Measurements from ENCODE around the gene HNRNPR. TPM values are rescaled to one million over a fixed set of nuclear protein-coding genes. Genes with fewer than 3 reads are reported as not detected.

Gene HNRNPR
- total RNA-seq, 1 experiment from 2014 or later: 198 TPM

GRCh38 chr1:23367791-23368561 is 23.9 kb upstream of the HNRNPR start:
- intact Hi-C loops (cut with micrococcal nuclease; ENCODE audit: unreplicated experiment): loop anchor here (1.0 to 10.0 kb wide), 4 partner anchors 9 to 167 kb away; partner anchors contain the start of genes E2F2 and HNRNPR
- no peak for TF ChIP-seq EZH2 (IDR thresholded peaks at IDR 0.05; ENCODE audit: low read depth)
- TF ChIP-seq CTCF (conservative IDR thresholded peaks at IDR 0.05): 0 out of 2 replicates have a peak, but pooled peaks have one; percentile 22
- peak overlapping the region; percentile 84 for H3K27ac ChIP-seq
- peaks cover 28% of the 10 kb centered on the region for H3K36me3 ChIP-seq (ENCODE audit: low read depth)
- H3K79me2 ChIP-seq (ENCODE audit: low read depth): peaks cover 65% of the 10 kb centered on the region
- peaks cover 16% of the 10 kb centered on the region for H3K9me3 ChIP-seq (ENCODE audit: insufficient read depth, low read depth)
- H3K4me1 ChIP-seq (replicated peaks; ENCODE audit: insufficient read depth): peaks cover 37% of the 10 kb centered on the region
- no peaks in the 10 kb centered on the region for H4K20me1 ChIP-seq (ENCODE audit: insufficient read depth)
- H3F3A ChIP-seq (ENCODE audit: insufficient read depth, low read depth): peaks cover 34% of the 10 kb centered on the region
- H2AFZ ChIP-seq: peak overlapping the region; percentile 99
- peak overlapping the region; percentile 96 for H3K4me3 ChIP-seq
- H3K27me3 ChIP-seq (ENCODE audit: insufficient read depth, low read depth): no peaks in the 10 kb centered on the region
- TSS peak; percentile 27 for BruUV-seq (replicated peaks)
- peak; percentile 95 to 99 for DNase-seq
- POLR2A ChIA-PET (ENCODE audit: unreplicated experiment): interaction anchor here (0.5 to 1.4 kb wide), 9 partner anchors 8 to 112 kb away, joined by 3 to 22 read pairs (median 4); partner anchors contain the start of gene HNRNPR
- peak overlapping the region; percentile 97 for H3K4me2 ChIP-seq
- H3K9me2 ChIP-seq (ENCODE audit: insufficient read depth): no peaks in the 10 kb centered on the region
- CTCF ChIA-PET: interaction anchor here (0.6 to 1.4 kb wide), 3 partner anchors 36 to 260 kb away, joined by 3 to 4 read pairs (median 4); no protein-coding TSS in a partner anchor

GRCh38 chr1:23367451-23367790 is 23.3 kb upstream of the HNRNPR start:
- TF ChIP-seq EZH2 (IDR thresholded peaks at IDR 0.05; ENCODE audit: low read depth) (no peak), CTCF (conservative IDR thresholded peaks at IDR 0.05) (no peak)
- Histone ChIP-seq H3K4me3 (peak overlapping the region; percentile 96), H3K36me3 (ENCODE audit: low read depth) (peaks cover 34% of the 10 kb centered on the region), H4K20me1 (ENCODE audit: insufficient read depth) (no peaks in the 10 kb centered on the region), H3K4me1 (replicated peaks; ENCODE audit: insufficient read depth) (peaks cover 37% of the 10 kb centered on the region), H3K9me2 (ENCODE audit: insufficient read depth) (no peaks in the 10 kb centered on the region), H2AFZ (peak overlapping the region; percentile 84), H3K27me3 (ENCODE audit: insufficient read depth, low read depth) (no peaks in the 10 kb centered on the region), H3F3A (ENCODE audit: insufficient read depth, low read depth) (peaks cover 38% of the 10 kb centered on the region), H3K79me2 (ENCODE audit: low read depth) (peaks cover 59% of the 10 kb centered on the region), H3K9me3 (ENCODE audit: insufficient read depth, low read depth) (peaks cover 22% of the 10 kb centered on the region), H3K4me2 (peak overlapping the region; percentile 97), H3K27ac (peak overlapping the region; percentile 48; the same call in 1 of the 2 replicates)
- BruUV-seq (replicated peaks): no TSS peak
- ChIA-PET CTCF (interaction anchor here (1.4 kb wide), 1 partner anchor 36 kb away, joined by 4 read pairs; no protein-coding TSS in a partner anchor), POLR2A (ENCODE audit: unreplicated experiment) (interaction anchor here (0.5 to 1.4 kb wide), 2 partner anchors 23 to 25 kb away, joined by 3 to 22 read pairs; partner anchors contain the start of gene HNRNPR)
- DNase-seq: no peak
- intact Hi-C loops (cut with micrococcal nuclease; ENCODE audit: unreplicated experiment): loop anchor here (10.0 kb wide), 1 partner anchor 167 kb away; the partner anchor contains the start of gene E2F2

GRCh38 chr1:23366598-23366997 is 22.5 kb upstream of the HNRNPR start:
- Histone ChIP-seq H3K79me2 (ENCODE audit: low read depth) (peaks cover 51% of the 10 kb centered on the region), H3K9me3 (ENCODE audit: insufficient read depth, low read depth) (peaks cover 30% of the 10 kb centered on the region), H3K4me1 (replicated peaks; ENCODE audit: insufficient read depth) (peaks cover 32% of the 10 kb centered on the region), H2AFZ (no peak overlapping the region), H3K27ac (peak overlapping the region; percentile 45), H3F3A (ENCODE audit: insufficient read depth, low read depth) (peaks cover 38% of the 10 kb centered on the region), H3K9me2 (ENCODE audit: insufficient read depth) (no peaks in the 10 kb centered on the region), H3K4me2 (peak overlapping the region; percentile 97), H3K27me3 (ENCODE audit: insufficient read depth, low read depth) (no peaks in the 10 kb centered on the region), H3K36me3 (ENCODE audit: low read depth) (peaks cover 42% of the 10 kb centered on the region), H4K20me1 (ENCODE audit: insufficient read depth) (no peaks in the 10 kb centered on the region), H3K4me3 (peak overlapping the region; percentile 96)
- TF ChIP-seq EZH2 (IDR thresholded peaks at IDR 0.05; ENCODE audit: low read depth) (no peak), CTCF (conservative IDR thresholded peaks at IDR 0.05) (no peak)
- CTCF ChIA-PET: interaction anchor here (0.6 kb wide), 2 partner anchors 22 to 636 kb away, joined by 3 to 11 read pairs; partner anchors contain the start of gene HNRNPR
- intact Hi-C loops (cut with micrococcal nuclease; ENCODE audit: unreplicated experiment): loop anchor here (10.0 kb wide), 1 partner anchor 168 kb away; the partner anchor contains the start of gene E2F2
- peak in 1 of 2 experiments; percentile 70 for DNase-seq
- BruUV-seq (replicated peaks): no TSS peak
- POLR2A ChIA-PET (ENCODE audit: unreplicated experiment): no interaction called here

All from PC-9 (cell line).